ENCODE results near the gene TECR.
"Not testable (repeated sequence)": the region's sequence is repeated elsewhere in the genome, so short reads cannot be mapped to it uniquely, and the experiment has no call there.

Gene TECR

DNA sequence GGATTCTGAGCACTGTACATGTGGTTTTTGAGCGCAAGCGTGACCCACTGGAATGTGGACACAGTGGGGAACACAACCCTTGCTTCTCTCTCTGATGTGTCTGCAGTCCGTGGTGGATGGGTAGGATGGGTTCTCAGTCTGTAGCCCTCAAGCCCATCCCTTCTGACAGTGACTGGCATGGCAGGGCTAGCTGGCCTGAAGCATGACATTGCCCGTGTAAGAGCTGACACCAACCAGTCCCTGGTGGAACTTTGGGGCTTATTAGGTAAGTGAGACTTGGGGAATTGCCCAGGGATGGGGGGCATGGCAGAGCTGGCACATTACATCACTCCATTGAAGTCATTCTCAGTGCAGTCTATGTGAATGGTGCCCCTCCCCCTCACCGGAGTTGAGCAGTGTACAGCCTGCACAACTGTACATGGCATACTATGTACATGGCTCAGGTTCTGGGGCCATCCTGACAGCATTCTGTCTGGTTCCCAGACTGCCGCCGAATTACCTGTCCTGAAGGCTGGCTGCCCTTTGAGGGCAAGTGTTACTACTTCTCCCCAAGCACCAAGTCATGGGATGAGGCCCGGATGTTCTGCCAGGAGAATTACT is 70.3 kb downstream of the TECR start:
- DNase-seq, result no peak

DNA sequence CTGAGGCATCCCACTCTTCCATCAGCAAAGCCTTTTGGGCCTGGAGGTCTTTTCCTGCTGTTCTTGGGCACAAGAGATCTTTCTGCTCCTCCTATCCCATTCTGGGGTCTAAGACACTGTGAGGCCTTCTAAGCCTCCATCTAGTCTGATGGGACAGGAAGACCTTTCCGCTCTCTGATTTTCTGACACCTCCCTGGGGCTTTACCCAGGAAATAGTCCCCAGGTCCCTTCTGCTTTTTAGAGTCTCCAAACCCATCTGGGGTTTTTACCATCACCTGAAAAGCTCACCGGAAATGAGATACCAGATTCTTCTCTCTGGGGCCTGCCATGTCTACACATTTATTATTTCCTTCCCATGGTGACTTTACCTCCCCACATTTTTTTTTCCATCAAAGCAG is 74.6 kb downstream of the TECR start:
- DNase-seq, result no peak

DNA sequence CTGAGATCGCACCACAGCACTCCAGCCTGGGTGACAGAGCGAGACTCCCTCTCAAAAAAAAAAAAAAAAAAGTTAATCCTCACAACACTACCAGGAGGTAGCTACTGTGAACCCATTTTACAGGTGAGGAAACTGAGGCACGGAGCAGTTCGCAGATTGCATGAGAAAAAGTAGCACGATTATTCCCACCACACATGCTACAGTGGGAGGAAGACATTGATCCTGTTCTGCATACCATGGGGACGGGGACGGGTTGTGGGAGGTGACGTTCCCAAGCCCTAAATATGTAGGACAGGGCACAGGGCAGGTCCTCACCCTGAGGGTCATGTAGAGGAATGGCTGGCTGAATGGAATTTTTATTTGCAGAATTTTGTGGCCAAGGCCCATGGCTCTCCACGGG is 77.2 kb downstream of the TECR start:
- no peak for DNase-seq

- no peak for DNase-seq
Measured at GRCh38 chr19:14611051-14611450, 81.7 kb downstream of the TECR start.

- DNase-seq, result not testable (repeated sequence)
Measured at GRCh38 chr19:14612242-14612641, 82.8 kb downstream of the TECR start.

- no peak for DNase-seq
Measured at GRCh38 chr19:14612657-14613056, 83.3 kb downstream of the TECR start.

DNA sequence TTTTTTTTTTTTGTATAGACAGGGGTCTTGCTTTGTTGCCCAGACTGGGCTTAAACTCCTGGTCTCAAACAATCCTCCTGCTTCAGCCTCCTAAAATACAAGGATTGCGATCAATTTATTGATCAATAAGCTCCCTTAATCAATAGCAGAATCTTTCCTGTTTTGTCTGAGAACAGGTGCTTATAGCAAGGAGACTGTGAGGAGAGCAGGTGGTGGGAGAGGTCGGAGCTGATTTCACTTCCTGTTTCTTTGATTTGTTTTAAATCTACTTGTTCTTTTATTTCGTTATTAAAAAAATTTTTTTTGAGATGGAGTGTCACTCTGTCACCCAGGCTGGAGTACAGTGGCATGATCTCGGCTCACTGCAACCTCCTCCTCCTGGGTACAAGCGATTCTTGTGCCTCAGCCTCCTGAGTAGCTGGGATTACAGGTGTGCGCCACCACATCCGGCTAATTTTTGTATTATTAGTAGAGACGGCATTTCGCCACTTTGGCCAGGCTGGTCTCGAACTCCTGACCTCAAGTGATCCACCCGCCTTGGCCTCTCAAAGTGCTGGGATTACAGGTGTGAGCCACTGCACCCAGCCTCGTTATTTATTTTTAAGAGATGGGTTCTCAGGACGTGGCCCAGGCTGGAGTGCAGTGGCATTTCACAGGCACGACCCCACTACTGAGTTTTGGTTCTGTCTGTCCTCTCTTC is 84.2 kb downstream of the TECR start:
- DNase-seq, result not testable (repeated sequence)

DNA sequence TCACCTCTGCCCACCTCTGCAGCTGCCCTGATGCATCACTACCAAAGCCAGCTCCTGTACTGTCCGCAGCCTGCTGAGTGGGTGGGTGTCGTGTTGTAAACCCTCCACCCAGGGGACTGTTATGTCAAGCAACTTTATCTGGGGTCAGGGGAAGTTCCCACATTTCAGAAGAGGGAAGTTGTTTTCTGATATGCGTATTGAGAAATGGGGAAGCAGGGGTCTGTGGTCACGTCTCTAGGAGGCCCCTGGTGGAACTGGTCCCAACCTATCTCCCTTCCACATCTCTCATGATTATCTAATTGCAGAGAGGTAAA is 84.7 kb downstream of the TECR start:
- no peak for DNase-seq

Measured in NCI-H2107 (cell line).